ENCODE measurements around the gene CLEC2L.

- TF ChIP-seq CTCF (IDR thresholded peaks at IDR 0.05) (no peak), POLR2A (IDR thresholded peaks at IDR 0.05) (no peak)
Measured at GRCh38 chr7:139532636-139533155, 9.2 kb downstream of the CLEC2L start.
